Measurements from ENCODE around the gene ZNF724. TPM values are rescaled to one million over a fixed set of nuclear protein-coding genes. Genes with fewer than 3 reads are reported as not detected.
"Not testable (repeated sequence)": the region's sequence is repeated elsewhere in the genome, so short reads cannot be mapped to it uniquely, and the experiment has no call there.

Gene ZNF724
- total and polyA plus RNA-seq, 2 of the 8 experiments (the other 6 are each of a cell fraction or from before 2014, with no cell fraction given) = 8.7 to 67.2 TPM

- H2BK12ac ChIP-seq (ENCODE audit: low read depth, low read length); H3K36me3 ChIP-seq (ENCODE audit: control insufficient read depth in 2 of 4, insufficient read depth in 4 of 4, low read length in 3 of 4); H2BK15ac ChIP-seq (ENCODE audit: low read length); H4K5ac ChIP-seq (ENCODE audit: insufficient read length, low read depth, low read length); H3K4me1 ChIP-seq (replicated peaks in 1 of 4; ENCODE audit: control insufficient read depth in 3 of 4, insufficient read depth in 4 of 4, low read length in 3 of 4); H3K23me2 ChIP-seq (ENCODE audit: low read depth, low read length); H3K18ac ChIP-seq (ENCODE audit: extremely low read depth, low read length); H3K27me3 ChIP-seq (replicated peaks in 1 of 4; ENCODE audit: control insufficient read depth in 3 of 4, extremely low read depth in 1 of 4, insufficient read depth in 3 of 4, low read length in 3 of 4); H3K23ac ChIP-seq (ENCODE audit: insufficient read length); DNase-seq (ENCODE audit: low read depth in 1 of 2, low spot score in 2 of 2); H3K14ac ChIP-seq (ENCODE audit: insufficient read length); H3K27ac ChIP-seq (ENCODE audit: low read depth, low read length); H4K20me1 ChIP-seq (replicated peaks in 1 of 2; ENCODE audit: control insufficient read depth in 1 of 2, insufficient read depth in 2 of 2, low read length in 2 of 2); H4K91ac ChIP-seq (replicated peaks; ENCODE audit: insufficient read length, low read length); FAIRE-seq; H3K79me2 ChIP-seq (ENCODE audit: control insufficient read depth in 1 of 2, insufficient read depth in 2 of 2, low read length in 2 of 2); H3K4me3 ChIP-seq (ENCODE audit: extremely low read depth in 1 of 4, insufficient read depth in 2 of 4, low read depth in 3 of 4, low read length in 4 of 4); H3K9ac ChIP-seq (replicated peaks in 1 of 4; ENCODE audit: extremely low read depth in 1 of 4, low read depth in 3 of 4, low read length in 3 of 4); H3K79me1 ChIP-seq (ENCODE audit: low read depth, low read length); H2AK5ac ChIP-seq (ENCODE audit: low read depth, low read length); H4K8ac ChIP-seq (ENCODE audit: extremely low read depth, insufficient read depth, low read length); H2BK20ac ChIP-seq (ENCODE audit: low read length); H2BK120ac ChIP-seq (replicated peaks; ENCODE audit: low read depth, low read length); H2AFZ ChIP-seq (ENCODE audit: low read length); H2BK5ac ChIP-seq (ENCODE audit: low read depth, low read length); H3K4ac ChIP-seq (replicated peaks; ENCODE audit: insufficient read length, low read depth, low read length); H3K4me2 ChIP-seq (ENCODE audit: insufficient read depth in 1 of 2, low read depth in 2 of 2, low read length in 2 of 2); H3K56ac ChIP-seq (replicated peaks; ENCODE audit: insufficient read length, low read depth, low read length): not testable (repeated sequence)
- 92% methylated on average over 2 of the region's 2 CpGs; no CpG with 5 or more reads in 1 of the 2 experiments for WGBS, 2 experiments (ENCODE audit: extremely low coverage in 1 of 2, insufficient coverage in 1 of 2, insufficient read length in 1 of 2, insufficient replicate concordance in 2 of 2, low coverage in 1 of 2, low lambda C conversion rate in 2 of 2, missing lambda C conversion rate in 1 of 2)
- POLR2A ChIA-PET (ENCODE audit: partially characterized antibody) = interaction anchor here (1.1 to 1.5 kb wide), 2 partner anchors 28 to 210 kb away, joined by 3 to 4 read pairs; no protein-coding TSS in a partner anchor
- H3K9me3 ChIP-seq (ENCODE audit: insufficient read depth in 2 of 2, low read depth in 1 of 2, low read length in 1 of 2) = peaks cover 15 to 18% of the 10 kb centered on the region in 2 experiments
- CTCF ChIA-PET (ENCODE audit: partially characterized antibody) = interaction anchor here (0.8 kb wide), 1 partner anchor 983 kb away, joined by 3 read pairs; no protein-coding TSS in a partner anchor
Observed at GRCh38 chr19:23285326-23285725, 35.1 kb upstream of the ZNF724 start.

Measured in H1 (cell line).